HG03175 (cell line): ENCODE measurements around the gene SMARCC2.
"Not testable (repeated sequence)": the region's sequence is repeated elsewhere in the genome, so short reads cannot be mapped to it uniquely, and the experiment has no call there.

Source experiments
- ATAC-seq: cut with Tn5 transposase; IDR thresholded peaks from one replicate; pipeline ENCODE4 v1.9.1; 2021; ENCODE audit warnings: mild to moderate bottlenecking, moderate library complexity; ENCODE audit not compliant: unreplicated experiment

SMARCC2 gene

GRCh38 chr12:56212361-56212760, 23.1 kb upstream of the SMARCC2 start:
- no peak for ATAC-seq

- no peak for ATAC-seq
Observed at GRCh38 chr12:56208006-56208405, 18.7 kb upstream of the SMARCC2 start.

DNA sequence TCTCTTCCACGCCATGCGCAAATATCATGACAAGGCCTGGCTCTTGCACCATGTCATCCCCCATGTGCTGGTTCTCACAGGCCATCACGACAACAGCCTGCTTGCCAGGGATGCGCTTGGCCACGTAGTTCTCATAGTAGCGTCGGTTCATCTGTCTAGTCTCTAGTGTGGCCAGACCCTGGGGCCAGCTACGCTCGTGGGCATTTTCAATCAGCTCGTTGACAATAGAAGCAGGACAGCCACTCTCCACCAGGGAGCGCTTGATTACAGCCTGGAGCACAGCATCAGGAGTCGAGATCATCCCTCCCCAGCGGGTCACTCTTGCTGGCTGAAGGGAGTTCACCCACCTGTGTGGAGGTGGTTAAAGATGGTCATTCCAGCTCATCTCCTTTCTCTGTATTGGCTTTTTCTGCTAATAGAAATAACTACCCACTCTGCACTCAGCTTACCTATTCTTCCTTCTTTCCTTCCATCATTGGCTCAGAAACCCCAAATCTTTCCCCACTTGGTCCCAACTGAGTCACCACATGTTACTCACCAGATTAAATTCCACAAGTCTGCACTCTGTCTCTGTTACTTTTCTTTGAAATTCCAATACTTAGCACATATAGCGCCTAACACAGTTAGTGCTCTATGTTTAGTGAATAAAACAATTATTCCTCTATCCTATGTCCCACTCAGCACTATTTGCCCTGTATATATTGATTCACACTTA, 17.3 kb upstream of the SMARCC2 start:
- ATAC-seq: no peak

- no peak for ATAC-seq
Observed at GRCh38 chr12:56205445-56205844, 16.2 kb upstream of the SMARCC2 start.

- no peak for ATAC-seq
Observed at GRCh38 chr12:56204275-56204674, 15.0 kb upstream of the SMARCC2 start.

- ATAC-seq: no peak
Observed at GRCh38 chr12:56202838-56203237, 13.6 kb upstream of the SMARCC2 start.

GRCh38 chr12:56202366-56202765, 13.1 kb upstream of the SMARCC2 start:
- no peak for ATAC-seq

DNA sequence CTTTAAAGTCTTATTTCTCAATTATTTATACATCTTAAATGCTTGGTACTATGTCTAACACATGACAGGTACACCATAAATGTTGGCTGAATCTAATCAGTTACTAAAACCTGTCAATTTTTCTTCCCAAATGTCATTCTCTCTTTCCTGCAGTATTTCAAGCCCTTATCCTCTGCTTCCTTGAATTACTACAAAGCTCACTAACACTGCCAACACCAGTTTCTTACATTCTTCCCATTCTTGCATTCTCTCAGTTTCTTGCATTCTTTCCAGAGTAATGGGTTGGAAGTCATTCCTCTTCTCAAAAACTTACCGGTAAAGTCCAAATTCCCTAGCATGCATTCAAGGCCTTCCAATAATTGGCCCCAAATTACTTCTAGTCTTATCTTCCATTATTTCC, 9.6 kb upstream of the SMARCC2 start:
- no peak for ATAC-seq

DNA sequence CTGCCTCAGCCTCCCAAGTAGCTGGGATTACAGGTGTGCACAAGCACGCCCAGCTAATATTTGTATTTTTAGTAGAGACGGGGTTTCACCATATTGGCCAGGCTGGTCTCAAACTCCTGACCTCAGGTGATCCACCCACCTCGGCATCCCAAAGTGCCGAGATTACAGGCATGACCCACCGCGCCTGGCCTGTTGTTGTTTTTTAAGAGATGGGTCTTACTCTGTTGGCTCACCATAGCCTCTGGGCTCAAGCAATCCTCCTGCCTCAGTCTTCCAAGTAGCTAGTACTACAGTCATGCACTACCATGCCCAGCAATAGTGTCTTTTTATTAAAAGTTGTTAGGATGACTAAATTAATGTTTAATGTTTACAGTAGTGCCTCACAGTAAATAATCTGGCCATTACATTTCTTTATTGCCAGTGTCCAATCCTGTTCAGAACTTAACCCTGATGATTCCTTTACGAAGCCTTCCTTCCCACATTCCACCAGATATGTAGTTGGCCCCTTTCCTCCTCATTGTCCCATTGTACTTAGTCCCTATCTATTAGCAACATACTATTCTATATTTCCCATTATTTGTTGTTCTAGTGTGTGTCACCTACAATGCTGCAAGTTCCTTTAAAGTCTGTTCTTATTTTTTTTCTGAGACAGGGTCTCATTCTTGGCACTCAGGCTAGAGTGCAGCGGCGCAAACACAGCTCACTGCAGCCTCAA, 8.8 kb upstream of the SMARCC2 start:
- no peak for ATAC-seq

DNA sequence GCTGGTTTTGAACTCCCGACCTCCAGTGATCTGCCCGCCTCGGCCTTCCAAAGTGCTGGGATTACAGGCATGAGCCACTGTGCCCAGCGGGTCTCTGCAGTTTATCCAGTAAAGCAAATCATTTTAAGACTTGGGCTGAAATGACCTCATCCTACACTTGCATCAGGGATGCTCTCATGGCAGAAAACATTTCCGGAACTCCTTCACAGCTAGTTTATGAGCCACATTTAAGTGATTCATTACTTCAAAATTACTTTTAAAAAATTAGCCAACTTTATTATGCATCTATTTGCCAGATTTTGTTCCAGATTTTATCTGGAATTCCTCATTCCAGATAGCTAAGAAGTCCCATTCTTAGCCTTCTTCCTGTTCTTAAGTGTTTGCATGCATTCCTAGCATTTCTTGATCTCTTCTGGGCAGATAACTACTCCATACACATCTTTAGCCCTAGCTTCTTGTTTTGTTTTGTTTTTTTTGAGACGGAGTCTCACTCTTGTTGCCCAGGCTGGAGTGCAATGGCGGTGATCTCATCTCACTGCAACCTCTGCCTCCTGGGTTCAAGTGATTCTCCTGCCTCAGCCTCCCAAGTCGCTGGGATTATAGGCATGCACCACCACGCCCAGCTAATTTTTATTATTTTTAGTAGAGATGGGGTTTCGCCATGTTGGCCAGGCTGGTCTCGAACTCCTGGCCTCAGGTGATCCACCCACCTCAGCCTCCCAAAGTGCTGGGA, 7.7 kb upstream of the SMARCC2 start:
- not testable (repeated sequence) for ATAC-seq

DNA sequence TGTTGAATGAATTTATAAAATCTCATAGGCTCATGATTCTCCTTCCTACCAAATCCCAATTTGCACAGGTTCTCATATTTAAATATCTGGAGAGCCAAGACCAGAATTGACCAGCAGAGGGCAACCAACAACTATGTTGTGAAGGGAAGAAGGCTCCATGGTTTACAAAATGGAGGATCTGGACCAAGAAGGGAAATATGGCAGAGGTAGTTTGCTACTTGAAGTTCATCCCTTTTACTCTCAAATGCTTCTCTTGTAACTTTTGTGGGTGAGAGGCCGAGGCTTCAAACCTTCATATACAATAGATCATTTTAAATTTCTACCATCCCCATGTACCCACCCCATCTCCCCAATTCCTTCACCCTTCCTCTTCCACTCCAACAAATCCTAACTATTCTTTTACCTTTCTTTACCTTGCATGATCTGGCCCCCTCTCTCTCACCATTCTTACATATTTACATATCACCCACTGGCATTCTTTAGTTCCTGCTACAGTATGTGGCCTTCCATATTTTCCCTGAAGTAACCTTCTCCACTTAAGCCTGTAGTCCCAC, 3.8 kb upstream of the SMARCC2 start:
- ATAC-seq: no peak

DNA sequence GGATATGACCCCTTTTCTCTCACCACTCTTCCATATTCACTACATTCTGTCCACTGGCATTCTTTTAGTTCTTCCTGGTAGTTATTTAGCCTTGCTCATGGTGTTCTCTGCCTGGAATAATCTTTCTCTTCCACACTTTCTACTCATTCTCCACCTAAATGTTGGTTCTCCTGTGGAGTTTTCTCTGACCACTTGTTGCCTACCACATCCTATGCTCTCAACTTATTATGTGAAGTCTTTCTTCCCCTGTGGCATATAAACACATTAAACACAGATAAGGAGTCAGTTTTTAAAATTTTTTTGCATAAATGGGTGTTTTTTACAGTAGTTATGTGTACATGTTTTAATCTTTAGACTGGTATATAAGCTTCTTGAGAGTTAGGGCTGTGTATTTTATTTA, 3.3 kb upstream of the SMARCC2 start:
- ATAC-seq: no peak

DNA sequence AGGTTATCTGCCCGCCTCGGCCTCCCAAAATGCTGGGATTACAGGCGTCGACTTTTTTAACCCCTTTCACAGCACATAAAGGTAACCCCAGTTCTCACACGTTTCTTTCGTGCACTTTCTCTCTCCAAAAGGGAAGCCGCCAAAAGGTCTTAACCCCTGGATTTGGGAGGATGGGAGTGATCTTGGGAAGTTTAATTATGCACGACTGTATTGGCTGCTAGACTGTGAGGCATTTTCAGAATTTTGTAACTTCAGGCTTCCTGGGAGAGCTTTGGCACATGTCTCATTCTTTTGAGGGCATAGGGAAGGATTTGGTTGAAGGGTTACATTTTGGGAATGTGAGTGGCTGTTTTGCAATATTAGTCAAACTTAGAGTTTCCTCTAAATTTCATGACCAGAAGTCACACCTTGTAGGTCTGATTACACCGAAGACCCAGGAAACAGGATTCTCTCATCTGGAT, 1.4 kb upstream of the SMARCC2 start:
- no peak for ATAC-seq

DNA sequence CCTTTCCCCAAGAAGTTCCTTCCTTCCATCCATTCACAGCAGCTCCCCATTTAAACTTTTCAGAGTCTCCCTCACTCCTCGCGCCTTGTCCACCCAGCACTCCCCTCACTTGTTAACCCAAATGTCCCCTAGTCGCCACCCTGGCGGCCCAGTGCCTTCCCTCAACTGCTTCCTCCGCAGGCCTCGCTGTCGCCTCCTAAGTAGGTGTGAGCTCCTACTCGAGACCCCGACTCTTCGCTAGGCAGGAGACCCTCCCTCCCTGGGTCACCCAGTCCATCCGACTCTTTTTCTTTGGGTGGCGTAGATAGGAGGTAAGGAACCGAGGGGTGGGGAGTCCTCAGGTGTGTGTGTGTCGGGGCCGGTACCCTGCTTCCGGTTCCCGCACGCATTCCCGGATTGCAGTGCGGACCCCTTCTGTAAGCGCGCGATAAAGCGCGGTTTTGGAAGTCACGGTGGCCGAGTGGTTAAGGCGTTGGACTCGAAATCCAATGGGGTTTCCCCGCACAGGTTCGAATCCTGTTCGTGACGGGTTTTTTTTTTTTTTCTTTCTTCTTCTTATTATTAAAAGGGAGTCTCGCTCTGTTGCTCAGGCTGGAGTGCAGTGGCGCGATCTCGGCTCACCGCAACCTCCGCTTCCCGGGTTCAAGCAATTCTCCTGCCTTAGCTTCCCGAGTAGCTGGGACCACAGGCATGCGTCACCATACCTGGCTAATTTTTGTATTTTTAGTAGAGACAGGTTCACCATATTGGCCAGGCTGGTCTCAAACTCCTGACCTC, 823 bp upstream of the SMARCC2 start:
- peak; percentile 42 for ATAC-seq

GRCh38 chr12:56188778-56189098, 545 bp downstream of the SMARCC2 start:
- no peak for ATAC-seq

DNA sequence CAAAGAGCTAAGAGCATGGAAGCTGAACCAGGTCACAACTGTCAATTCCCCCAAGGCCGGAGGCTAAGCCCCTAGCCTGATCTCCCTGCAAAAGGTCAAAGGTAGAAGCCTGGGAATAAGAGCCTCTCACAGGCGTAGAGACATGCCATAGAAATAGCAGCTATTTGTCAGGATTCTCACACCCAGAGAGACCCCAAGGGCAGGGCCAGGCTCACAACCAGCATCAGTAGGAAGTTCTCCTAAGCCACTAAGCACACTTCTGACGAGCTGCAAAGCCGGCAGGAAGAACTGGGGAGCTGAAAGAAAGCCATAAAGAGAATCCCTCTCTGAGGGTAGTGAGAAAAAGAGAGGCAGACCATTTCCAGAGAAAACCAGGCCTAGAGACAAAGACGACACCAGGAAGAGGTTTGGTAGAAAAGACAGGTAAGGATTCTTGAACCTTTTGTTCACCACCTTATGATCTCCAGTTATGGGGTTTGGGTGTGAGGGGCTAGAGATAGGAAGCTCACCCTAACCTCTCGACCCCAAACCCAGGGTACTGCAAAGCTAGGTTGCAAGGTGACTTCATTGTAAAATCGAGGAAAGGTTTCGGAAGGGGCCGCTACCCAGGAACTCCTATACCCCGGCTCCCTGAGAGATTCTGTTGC, 1.0 kb downstream of the SMARCC2 start:
- ATAC-seq: no peak

DNA sequence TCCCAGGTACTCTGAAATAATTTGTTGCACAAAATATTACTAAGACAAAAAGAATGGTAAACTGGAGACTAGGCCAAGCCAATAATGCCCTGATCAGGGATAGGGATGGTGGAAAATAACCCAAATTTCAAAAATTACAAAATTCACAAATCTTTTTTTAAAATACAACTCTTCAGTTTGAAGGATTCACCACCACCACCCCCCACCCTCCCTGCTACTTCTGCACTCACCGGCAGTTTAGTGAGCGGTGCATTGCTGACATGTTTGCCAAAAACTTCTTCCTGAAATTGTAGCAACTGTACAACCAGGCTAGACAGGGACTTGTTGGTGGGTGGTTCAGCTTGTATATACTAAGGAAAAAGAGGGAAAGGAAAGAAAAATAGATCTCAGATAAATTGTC, 2.3 kb downstream of the SMARCC2 start:
- ATAC-seq: no peak

DNA sequence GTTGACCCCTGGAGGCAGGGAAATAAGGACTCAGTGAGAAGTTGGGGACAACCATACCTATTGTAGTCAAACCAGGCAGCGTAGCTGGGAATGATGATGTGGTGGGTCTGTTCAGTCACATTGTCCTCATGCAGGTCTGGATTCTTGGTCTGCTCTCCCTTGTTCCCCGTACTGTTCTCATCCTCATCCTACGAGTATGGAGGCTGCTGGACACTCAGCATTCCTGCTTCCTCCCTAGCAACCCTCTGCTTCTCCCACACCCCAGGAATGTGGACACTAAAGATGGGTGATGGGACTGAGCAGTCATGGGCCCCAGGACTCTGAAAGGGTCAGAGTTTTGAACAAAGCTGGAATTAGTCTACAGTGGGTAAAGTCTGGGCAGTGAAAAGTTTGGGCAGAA, 10.9 kb downstream of the SMARCC2 start:
- no peak for ATAC-seq

- ATAC-seq: no peak
Observed at GRCh38 chr12:56172839-56173238, 16.4 kb downstream of the SMARCC2 start.

DNA sequence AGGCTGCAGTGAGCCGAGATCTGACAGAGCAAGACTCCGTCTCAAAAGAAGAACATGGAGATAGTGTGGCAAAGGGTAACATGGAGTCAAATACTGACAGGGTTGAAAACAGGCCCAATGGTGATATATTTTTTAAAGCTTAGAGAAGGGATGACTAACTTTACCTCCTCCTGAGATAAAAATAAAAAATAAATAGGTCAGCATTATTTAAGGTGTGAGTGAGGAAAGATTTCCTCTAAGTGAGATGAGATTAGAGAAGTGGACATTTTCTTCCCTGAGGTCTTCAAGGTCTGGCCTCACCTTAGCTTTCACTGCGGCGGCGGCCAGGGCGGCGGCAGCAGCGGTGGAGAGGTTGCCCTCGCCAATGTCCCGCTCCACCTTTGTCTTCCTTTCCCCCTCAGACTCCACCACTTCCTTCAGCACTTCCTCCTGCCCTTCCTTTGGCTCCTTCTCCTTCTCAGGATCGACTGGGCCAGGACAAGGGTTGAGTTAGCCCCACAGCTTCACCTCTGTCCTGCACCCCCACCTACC, 20.0 kb downstream of the SMARCC2 start:
- no peak for ATAC-seq
